ENCODE results near the gene HPCAL1. TPM values are rescaled to one million over a fixed set of nuclear protein-coding genes. Genes with fewer than 3 reads are reported as not detected.

The HPCAL1 gene
- total and polyA plus RNA-seq, 2 of the 8 experiments (the other 6 are each of a cell fraction or from before 2014, with no cell fraction given): 5.8 to 8.6 TPM

GRCh38 chr2:10323535-10323934 is 20.8 kb downstream of the HPCAL1 start (continued):
- no peak for TF ChIP-seq RNF2 (IDR thresholded peaks at IDR 0.05; ENCODE audit: borderline replicate concordance, low read depth, low read length, missing control alignments, poor library complexity, severe bottlenecking)
